OCI-LY7 (cell line): ENCODE results near the gene EEF1E1. TPM values are rescaled to one million over a fixed set of nuclear protein-coding genes. Genes with fewer than 3 reads are reported as not detected.

Experiments
- BruUV-seq: library from RNA; stranded (reverse); fragments of 400-500 nt; replicated peaks from 2 replicates; lab custom pipeline; 2021; lab: Mats Ljungman, UMichigan
- CTCF ChIA-PET: fragments of 300-600 bp; sonication (Branson Sonifier 250); formaldehyde crosslinking; loops from one replicate; lab custom pipeline; 2022; ENCODE audit warnings: antibody characterized with exemption; ENCODE audit not compliant: unreplicated experiment; lab: Charles Lee
- POLR2A ChIA-PET: fragments of 300-600 bp; sonication (Branson Sonifier 250); formaldehyde crosslinking; loops from one replicate; lab custom pipeline; 2022; ENCODE audit warnings: antibody characterized with exemption; lab: Charles Lee
- DNase-seq: peaks from one replicate; pipeline ENCODE4 v3.0.0-alpha.2; 2015; ENCODE audit warnings: low spot score
- H2AFZ ChIP-seq: fragments of 200-600 bp; sonication (generic), shearing (Covaris generic); 2 replicates; pipeline ENCODE4 v1.6.1; 2014; ENCODE audit warnings: mild to moderate bottlenecking, antibody characterized with exemption, low read length, moderate library complexity
- H3K27ac ChIP-seq: fragments of 200-600 bp; sonication (generic); 2 replicates; pipeline ENCODE4 v1.5.1; 2014; ENCODE audit warnings: mixed run types, low read depth, mild to moderate bottlenecking, moderate library complexity, low read length, inconsistent platforms; ENCODE audit not compliant: poor library complexity, severe bottlenecking
- H3K36me3 ChIP-seq: fragments of 200-600 bp; sonication (generic); 2 replicates; pipeline ENCODE4 v1.6.1; 2014; ENCODE audit warnings: mild to moderate bottlenecking, antibody characterized with exemption, low read length, moderate library complexity, mixed read lengths; ENCODE audit not compliant: insufficient read depth
- H3K4me1 ChIP-seq: fragments of 200-600 bp; sonication (generic); 2 replicates; pipeline ENCODE4 v1.5.1; 2014; ENCODE audit warnings: mild to moderate bottlenecking, low read length; ENCODE audit not compliant: insufficient read depth, poor library complexity, severe bottlenecking
- H3K4me2 ChIP-seq: fragments of 200-600 bp; sonication (generic); 2 replicates; pipeline ENCODE4 v1.6.1; 2014; ENCODE audit warnings: mild to moderate bottlenecking, low read length
- H3K4me3 ChIP-seq: fragments of 200-600 bp; sonication (generic); 2 replicates; pipeline ENCODE4 v1.5.1; 2014; ENCODE audit warnings: mild to moderate bottlenecking, low read depth, low read length; ENCODE audit not compliant: poor library complexity, severe bottlenecking
- H3K79me2 ChIP-seq: fragments of 200-600 bp; sonication (generic); 2 replicates; pipeline ENCODE4 v1.6.1; 2016; ENCODE audit warnings: low read depth, mild to moderate bottlenecking, low read length, moderate library complexity, mixed read lengths; ENCODE audit not compliant: insufficient read depth
- H3K9me2 ChIP-seq: fragments of 200-600 bp; sonication (generic); 2 replicates; pipeline ENCODE4 v1.6.1; 2016; ENCODE audit warnings: mild to moderate bottlenecking, low read length, mixed read lengths; ENCODE audit not compliant: insufficient read depth
- H3K9me3 ChIP-seq: fragments of 200-600 bp; sonication (generic); 2 replicates; pipeline ENCODE4 v1.6.1; 2014; ENCODE audit warnings: mild to moderate bottlenecking, mixed run types, low read length, mixed read lengths
- H4K20me1 ChIP-seq: fragments of 200-600 bp; sonication (generic); 2 replicates; pipeline ENCODE4 v1.6.1; 2014; ENCODE audit warnings: mild to moderate bottlenecking, antibody characterized with exemption, low read length, moderate library complexity, mixed read lengths; ENCODE audit not compliant: insufficient read depth
- CTCF ChIP-seq: fragments of 200-600 bp; sonication (generic); conservative IDR thresholded peaks from 2 replicates; pipeline ENCODE4 v1.5.1; 2014; ENCODE audit warnings: mild to moderate bottlenecking, antibody characterized with exemption, low read length, moderate library complexity, mixed read lengths
- EZH2phosphoT487 ChIP-seq: fragments of 200-600 bp; sonication (generic); IDR thresholded peaks from 2 replicates; pipeline ENCODE4 v1.6.1; 2018; ENCODE audit warnings: low read depth, borderline replicate concordance, mild to moderate bottlenecking, mixed run types, antibody characterized with exemption, low read length, moderate library complexity, mixed read lengths
- intact Hi-C: fragments of 100-400 bp; cut with micrococcal nuclease; formaldehyde crosslinking; loops from one replicate; pipeline ENCODE4 v1.10.0; 2022; ENCODE audit not compliant: unreplicated experiment
- total RNA-seq, 2 experiments: library from RNA; depleted of rRNA in 1 of 2; stranded (reverse); fragments of >200 nt in 1 of 2; shearing (Covaris generic) in 1 of 2; gene quantifications; 2 replicates each; pipeline ENCODE4 v1.2.3, GENCODE V29; 2014 to 2022

Gene EEF1E1
- total RNA-seq, 2 experiments from 2014 or later: 68.0 to 70.9 TPM

- no peaks in the 10 kb centered on the region for H3K36me3 ChIP-seq
- BruUV-seq: no TSS peak
- POLR2A ChIA-PET: no interaction called here
- no peaks in the 10 kb centered on the region for H3K79me2 ChIP-seq
- no peak overlapping the region for H3K4me2 ChIP-seq
- intact Hi-C loops: loop anchor here (10.0 kb wide), 1 partner anchor 326 kb away; the partner anchor contains the start of gene SLC35B3
- H3K4me3 ChIP-seq: no peak overlapping the region
- no peaks in the 10 kb centered on the region for H3K4me1 ChIP-seq
- CTCF ChIA-PET: no interaction called here
- H3K27ac ChIP-seq: no peak overlapping the region
- TF ChIP-seq CTCF (no peak), EZH2phosphoT487 (no peak)
- no peaks in the 10 kb centered on the region for H4K20me1 ChIP-seq
- H3K9me3 ChIP-seq: no peaks in the 10 kb centered on the region
- no peak for DNase-seq
- H2AFZ ChIP-seq: no peak overlapping the region
- no peaks in the 10 kb centered on the region for H3K9me2 ChIP-seq
Measured at GRCh38 chr6:8108759-8109539, 6.6 kb upstream of the EEF1E1 start.

- H3K9me2 ChIP-seq: no peaks in the 10 kb centered on the region
- no peaks in the 10 kb centered on the region; the same call in 1 of the 2 replicates for H3K9me3 ChIP-seq
- H3K36me3 ChIP-seq: no peaks in the 10 kb centered on the region
- TF ChIP-seq EZH2phosphoT487 (no peak), CTCF (no peak)
- POLR2A ChIA-PET: no interaction called here
- intact Hi-C loops: loop anchor here (10.0 kb wide), 1 partner anchor 327 kb away; the partner anchor contains the start of gene SLC35B3
- no peak for DNase-seq
- no peak overlapping the region for H3K27ac ChIP-seq
- no peak overlapping the region for H2AFZ ChIP-seq
- CTCF ChIA-PET: no interaction called here
- no peaks in the 10 kb centered on the region for H3K4me1 ChIP-seq
- no TSS peak for BruUV-seq
- no peaks in the 10 kb centered on the region for H4K20me1 ChIP-seq
- H3K4me3 ChIP-seq: no peak overlapping the region
- no peak overlapping the region for H3K4me2 ChIP-seq
- H3K79me2 ChIP-seq: no peaks in the 10 kb centered on the region
Measured at GRCh38 chr6:8108031-8108660, 5.8 kb upstream of the EEF1E1 start.
